LHCN-M2 (cell line): ENCODE results near the gene DYSF. TPM values are rescaled to one million over a fixed set of nuclear protein-coding genes. Genes with fewer than 3 reads are reported as not detected.
"Not testable (repeated sequence)": the region's sequence is repeated elsewhere in the genome, so short reads cannot be mapped to it uniquely, and the experiment has no call there.

Experiments
- DNase-seq: peaks from one replicate; pipeline ENCODE4 v3.0.0-alpha.2; 2012; ENCODE audit warnings: low read depth
- total RNA-seq: library from RNA; depleted of rRNA; stranded (reverse); fragments of >200 nt; gene quantifications from 2 replicates; pipeline ENCODE4 v1.2.3, GENCODE V29; 2014

Gene DYSF
- total RNA-seq, 1 experiment from 2014 or later, result 59.5 TPM

DNA sequence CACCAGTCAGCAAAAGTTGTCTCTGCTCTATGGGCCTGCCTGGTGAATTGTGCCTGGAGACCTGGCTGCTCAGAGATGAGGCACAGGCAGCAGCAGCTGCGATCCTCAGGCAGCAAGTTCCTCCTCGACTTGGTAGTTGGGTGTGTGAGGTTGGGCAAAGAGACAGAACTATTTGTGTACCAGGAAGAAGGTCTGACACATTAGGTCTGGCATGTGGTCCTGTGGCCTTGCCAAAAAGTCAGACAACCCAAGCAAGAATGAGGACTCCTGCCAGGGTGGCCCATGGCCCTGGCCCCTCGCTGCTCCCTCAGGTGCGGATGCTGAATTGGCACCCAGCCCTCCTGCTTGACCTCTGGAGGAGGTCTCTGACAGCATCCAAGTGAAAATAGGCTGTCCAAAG is 192.7 kb downstream of the DYSF start:
- DNase-seq, result peak; percentile 92

DNA sequence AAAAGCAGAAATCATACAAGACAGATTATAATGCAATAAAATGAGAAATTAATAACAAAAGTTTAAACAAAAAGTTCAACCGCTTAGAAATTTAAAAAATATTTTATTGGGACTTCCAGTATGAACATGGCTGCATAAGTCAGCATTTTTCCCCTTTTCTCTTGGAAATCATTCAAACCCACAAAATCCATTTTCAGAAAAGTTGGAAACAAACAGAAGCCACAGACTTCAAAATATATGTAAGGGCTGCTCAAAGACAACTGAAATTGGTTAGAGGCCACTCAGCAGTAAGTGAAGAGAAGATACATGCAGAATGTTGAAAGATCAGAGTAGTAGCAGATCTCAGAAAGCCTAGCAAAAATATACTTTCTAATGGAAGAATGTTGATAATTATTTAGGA is 194.0 kb downstream of the DYSF start:
- DNase-seq, result peak; percentile 51

DNA sequence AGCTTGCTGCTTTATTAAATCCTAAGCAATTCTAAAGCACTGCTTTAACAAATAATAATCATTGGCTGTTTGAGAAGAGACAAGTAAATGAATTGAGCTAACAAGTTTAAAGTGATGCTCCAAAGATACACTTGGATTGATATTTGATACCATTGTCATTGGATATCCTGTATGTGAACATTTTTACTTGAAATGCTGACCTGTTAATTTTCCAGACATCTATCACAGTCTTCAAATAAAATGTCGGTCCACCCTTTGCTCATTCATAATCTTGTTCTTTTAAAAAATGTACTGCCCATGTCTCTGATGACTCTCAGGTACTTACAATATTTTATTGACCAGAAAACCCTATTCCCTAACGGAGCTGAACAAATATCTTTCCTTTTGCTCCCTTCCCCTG is 202.1 kb downstream of the DYSF start:
- no peak for DNase-seq

DNA sequence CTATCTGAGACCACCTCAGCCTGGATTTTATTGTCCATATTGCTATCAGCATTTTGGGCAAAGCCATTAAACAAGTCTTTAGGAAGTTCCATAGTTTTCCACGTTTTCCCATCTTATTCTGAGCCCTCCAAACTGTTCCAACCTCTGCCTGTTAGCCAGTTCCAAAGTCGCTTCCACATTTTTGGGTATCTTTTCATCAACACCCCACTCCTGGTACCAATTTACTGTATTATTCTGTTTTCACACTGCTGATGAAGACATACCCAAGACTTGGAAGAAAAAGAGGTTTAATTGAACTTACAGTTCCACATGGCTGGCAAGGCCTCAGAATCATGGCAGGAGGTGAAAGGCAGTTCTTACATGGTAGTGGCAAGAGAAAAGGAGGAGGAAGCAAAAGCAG is 204.9 kb downstream of the DYSF start:
- not testable (repeated sequence) for DNase-seq

DNA sequence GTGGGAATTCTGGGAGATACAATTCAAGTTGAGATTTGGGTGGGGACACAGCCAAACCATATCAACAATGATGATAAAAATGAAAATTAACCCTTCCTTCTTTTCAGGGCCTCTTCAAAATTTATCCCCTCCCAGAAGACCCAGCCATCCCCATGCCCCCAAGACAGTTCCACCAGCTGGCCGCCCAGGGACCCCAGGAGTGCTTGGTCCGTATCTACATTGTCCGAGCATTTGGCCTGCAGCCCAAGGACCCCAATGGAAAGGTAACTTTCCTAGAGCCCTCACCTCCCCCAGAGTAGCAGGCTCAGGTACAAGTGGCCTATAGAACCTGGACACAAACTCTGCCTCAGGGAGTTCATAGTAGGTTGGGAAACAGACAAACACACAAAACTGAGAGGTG is 205.4 kb downstream of the DYSF start:
- no peak for DNase-seq

DNA sequence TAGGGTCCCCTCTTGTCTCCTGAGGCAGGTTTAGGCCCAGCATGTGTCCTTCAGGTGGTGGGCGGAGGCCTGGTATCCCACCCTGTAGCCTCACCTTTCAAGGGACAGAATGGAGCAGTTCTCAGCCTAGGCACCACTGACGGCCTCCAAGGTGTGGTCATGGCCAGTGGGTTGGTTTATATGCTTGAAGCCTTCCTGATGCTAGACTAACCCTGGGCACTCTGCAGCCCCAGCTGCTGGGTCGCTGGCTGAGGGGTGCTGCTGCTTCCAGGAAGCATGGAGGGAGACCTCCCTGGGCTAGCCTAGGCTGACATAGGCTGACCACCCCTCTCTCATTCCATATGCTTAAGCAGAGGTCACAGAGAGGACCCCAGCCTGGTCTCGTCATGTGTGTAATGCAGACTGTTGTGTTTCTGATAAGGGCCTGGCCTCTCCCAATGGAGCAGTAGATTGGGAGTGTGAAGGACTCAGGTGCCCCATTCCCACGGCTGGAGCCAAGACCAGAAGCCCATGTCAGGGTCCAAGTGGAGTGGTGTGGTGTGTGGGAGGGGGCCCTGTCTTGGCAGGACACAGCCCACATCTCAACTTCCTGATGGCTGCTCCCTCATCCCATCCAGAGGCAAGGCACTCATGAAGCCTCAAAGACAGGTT is 206.6 kb downstream of the DYSF start:
- no peak for DNase-seq

DNA sequence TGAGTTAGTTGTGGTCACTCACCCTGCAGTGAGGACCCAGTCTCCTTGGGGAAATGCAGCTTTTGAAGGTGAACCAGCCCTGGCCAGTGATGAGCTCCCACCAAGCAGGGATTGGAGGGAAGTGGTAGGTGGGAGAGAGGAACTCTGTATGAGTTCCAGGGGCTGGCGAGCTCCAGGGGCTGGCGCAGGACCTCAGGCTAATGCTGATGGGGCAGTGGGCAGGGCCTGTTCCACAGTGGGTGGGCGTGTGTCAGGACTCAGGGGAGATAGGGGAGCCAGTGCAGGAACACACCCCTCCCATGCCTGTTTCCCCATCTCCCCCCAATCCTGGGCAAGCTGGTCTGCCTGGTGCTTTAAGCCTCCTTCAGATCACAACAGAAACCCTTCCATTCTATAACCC is 208.4 kb downstream of the DYSF start:
- no peak for DNase-seq

DNA sequence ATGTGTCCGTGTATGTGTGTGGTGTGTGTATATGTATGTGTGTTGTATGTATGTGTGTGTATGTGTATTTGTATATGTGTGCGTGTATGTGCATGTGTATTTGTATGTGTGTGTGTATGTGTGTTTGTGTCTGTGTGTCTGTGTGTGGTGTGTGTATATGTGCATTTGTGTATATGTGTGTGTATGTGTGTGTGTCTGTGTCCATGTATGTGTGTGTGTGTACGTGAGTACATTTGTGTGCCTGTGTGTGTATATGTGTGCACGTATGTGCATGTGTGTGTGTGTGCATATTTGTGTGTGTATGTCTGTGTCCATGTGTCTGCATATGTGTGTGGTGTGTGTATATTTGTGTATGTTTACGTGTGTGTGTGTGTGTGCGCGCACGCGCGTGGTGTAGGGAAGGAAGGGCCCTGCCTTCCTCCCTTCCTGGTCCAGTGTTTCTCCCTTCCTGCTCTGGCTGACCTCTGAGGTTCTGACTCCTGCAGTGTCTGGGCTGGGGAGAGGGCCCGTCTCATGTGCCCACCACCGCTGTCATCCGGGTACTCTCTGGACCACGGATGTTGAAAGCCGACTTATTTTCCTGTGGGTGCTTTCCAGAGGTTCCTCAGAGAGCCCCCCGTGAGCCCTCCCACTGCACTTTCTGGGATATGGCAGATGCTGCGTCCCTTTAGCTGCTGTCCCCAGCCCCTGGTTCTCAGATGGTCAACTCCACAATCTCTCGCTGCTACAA is 209.5 kb downstream of the DYSF start:
- no peak for DNase-seq

DNA sequence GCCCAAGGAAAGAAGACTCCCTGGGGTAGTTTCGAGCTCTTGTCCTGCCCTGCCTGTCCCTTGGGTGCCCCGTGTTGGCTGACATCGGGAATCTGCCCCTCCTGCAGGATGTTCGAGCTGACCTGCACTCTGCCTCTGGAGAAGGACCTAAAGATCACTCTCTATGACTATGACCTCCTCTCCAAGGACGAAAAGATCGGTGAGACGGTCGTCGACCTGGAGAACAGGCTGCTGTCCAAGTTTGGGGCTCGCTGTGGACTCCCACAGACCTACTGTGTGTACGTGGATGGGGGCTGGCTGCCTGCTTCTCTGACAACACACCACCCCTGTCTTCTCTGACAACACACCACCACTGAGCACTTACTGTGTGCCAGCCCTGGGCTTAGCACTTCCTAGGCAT is 210.8 kb downstream of the DYSF start:
- DNase-seq, result no peak

DNA sequence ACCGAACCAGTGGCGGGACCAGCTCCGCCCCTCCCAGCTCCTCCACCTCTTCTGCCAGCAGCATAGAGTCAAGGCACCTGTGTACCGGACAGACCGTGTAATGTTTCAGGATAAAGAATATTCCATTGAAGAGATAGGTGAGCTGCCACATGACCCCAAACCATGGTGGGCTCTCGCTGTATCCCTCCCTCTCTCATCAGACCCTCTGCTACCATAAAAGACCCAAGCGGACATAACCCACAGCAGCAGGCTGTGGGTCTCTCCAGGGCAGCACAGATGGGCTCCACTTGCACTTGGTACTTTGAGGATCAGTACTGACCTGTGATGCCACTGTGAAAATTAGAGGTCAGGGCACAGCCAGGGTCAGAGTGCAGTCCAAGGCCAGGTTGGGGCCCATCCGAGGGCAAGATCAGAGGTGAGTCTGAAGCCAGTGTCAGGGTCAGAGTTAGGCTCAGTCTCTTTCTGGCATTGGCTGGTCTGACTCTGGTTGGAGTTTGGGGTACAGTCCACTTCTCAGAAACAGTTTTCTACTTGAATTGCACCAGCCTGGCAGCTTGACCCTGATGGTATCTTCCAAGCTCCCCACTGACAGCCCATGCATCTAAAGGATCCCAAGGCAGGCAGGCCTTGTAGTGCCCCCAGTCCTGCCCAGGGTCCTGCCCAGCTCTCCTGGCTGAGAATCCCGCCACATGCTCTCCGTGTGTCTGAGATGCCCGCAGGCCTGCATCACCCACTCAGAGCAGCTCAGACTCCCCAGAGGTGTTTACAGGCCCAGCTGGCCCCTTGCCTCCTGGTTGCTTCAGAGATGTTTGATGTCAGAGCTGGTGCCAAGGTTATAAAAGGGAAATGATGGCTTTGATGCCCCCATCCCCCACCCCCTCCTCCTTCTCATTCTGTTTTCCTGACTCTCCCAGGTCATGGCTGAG is 212.1 kb downstream of the DYSF start:
- no peak for DNase-seq

DNA sequence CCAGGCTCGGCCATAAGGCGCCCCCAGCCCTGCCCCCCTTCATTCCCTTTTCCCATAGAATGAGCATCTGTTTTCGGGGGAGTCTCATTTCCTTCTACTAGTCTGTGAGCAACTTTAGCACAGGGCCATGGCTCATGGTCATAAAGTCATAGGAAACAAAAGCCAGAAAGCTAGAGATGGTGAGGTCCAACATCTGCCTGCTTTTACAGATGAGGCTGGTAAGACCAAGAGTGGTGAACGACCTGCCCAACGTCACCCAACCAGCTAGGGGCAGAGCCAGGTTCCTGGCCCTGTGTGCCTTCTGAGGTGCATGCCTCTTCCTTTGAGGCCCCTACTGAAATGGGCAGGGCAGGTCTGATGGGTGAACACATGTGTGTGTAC is 212.7 kb downstream of the DYSF start:
- no peak for DNase-seq

DNA sequence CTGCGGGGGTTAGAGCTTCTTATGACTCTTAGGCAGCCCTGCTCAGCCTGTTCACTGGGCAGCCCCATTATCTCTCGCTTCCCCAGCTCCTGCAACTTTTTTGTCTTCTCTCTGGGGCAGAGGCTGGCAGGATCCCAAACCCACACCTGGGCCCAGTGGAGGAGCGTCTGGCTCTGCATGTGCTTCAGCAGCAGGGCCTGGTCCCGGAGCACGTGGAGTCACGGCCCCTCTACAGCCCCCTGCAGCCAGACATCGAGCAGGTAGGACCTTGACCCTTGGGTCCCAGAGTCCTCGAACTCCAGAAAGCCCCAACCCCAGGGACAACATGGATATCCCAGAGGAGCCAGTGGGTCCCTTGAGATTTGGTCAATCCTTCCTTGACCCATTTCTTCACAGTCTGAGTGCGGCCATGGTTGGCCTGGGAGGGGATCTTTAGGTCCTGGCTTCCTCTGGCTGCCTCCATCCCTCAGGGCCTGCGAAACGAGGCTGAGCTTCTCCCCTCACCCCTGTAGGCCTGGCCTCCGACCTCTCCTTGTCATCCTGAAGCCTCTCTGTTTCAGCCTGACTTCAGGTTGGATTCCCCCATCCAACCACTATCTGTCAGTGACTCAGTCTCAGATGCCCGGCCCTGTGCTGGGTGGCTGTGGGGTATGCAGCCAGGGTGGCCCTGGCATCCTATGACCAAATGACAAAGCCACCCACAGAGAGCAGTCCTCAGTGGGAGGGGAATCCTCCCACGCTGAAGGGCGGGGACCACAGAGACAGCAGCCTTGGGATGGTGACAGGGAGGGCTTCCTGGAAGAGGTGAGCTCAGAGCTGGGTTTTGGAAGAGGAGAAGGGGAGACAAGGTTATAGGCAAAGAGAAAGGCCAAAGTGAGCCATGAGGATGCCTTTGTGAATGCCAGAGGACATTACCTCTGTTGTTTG is 214.2 kb downstream of the DYSF start:
- DNase-seq, result no peak

DNA sequence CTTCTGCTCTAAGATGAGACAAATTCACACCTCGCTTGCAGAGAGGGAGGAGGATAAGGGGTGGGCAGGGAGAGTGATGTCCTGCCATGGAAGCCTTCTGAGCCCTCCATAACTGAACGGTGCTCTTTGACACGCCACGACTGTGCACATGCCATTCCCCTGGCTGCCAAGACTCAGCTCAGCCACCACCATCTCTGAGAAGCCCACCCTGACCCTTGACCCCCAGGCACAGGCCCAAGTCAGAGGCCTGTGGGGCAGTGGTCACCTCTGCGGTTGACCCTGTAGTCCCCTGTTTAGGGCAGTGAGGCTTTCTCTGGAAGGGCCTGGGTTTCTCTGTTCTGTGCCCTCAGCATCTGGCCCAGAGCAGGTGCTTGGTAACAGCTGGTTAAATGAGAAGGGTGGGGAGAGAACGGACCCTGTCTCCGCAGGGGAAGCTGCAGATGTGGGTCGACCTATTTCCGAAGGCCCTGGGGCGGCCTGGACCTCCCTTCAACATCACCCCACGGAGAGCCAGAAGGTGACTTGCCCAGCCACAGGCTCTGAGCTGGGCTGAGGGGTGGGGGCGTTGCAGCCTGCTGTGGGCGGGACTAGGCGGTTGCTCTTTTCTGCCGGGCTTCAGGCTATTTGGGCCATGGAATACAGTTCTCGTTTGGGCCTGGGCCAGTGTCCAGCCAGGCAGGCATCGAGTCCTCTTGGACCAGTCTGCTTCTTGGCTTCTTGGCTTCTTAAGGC is 215.1 kb downstream of the DYSF start:
- no peak for DNase-seq

DNA sequence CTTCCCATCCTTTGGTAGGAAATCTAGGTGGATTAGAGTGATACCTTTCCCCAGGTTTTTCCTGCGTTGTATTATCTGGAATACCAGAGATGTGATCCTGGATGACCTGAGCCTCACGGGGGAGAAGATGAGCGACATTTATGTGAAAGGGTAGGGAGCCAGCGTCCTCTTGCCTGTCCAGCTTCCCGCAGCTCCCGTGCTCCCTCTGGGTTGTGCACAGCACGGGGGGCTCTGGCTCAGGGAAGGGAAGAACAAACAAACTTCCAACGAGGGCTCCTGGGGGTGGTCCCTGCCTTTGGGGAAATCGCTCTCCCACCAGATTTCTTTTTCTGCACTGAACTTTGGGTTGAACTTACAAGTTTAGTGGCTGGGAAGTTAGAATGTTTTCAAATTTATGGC is 215.7 kb downstream of the DYSF start:
- DNase-seq, result no peak

DNA sequence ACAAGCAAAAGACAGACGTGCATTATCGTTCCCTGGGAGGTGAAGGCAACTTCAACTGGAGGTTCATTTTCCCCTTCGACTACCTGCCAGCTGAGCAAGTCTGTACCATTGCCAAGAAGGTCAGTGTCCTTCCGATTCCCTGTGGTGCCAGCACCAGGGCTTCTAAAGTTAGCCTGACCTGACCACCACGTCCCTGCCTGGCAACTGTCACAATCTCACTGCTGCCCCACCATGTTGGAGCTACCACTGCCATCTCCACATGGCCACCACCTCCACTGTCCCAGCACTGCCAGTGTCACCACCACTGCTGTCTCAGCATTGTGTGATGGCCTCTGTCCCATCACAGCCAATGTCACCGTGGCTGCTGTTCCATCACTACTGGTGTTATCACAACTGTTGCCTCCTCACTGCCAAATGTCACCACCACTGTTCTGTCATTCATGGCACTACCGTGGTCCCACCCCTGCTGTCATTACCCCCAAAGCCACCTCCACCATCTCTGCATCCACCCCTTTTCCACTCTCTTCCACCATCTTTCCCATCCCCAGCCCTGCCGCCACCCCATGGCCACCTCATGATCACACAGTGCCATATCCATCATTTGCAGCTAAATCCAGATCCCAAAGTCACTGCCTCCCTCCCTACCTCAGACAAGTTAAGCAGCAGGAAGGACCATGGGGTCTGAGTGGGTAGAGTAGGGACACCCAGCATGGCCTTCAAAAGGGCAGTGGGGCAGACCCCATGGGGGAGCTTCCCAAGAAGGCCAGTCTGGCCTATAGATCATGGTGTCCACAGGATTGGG is 216.5 kb downstream of the DYSF start:
- no peak for DNase-seq

DNA sequence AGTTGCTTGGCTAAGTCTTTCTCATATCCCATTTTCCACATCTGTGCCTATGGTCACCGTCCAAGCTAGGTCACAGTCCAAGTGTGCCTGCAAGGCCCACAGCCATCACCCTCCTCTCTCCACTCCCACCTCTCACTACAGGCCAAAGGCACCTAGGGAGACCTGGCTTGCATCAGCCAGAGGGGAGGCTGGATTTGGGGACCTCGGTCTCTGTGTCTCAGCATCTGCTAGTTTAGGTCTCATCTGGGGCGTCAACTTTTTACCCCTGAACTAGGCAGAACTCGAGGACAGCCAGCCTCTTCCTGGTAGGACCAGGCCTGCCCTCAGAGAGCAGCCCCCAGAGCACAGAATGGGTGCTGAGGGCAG is 217.1 kb downstream of the DYSF start:
- no peak for DNase-seq

DNA sequence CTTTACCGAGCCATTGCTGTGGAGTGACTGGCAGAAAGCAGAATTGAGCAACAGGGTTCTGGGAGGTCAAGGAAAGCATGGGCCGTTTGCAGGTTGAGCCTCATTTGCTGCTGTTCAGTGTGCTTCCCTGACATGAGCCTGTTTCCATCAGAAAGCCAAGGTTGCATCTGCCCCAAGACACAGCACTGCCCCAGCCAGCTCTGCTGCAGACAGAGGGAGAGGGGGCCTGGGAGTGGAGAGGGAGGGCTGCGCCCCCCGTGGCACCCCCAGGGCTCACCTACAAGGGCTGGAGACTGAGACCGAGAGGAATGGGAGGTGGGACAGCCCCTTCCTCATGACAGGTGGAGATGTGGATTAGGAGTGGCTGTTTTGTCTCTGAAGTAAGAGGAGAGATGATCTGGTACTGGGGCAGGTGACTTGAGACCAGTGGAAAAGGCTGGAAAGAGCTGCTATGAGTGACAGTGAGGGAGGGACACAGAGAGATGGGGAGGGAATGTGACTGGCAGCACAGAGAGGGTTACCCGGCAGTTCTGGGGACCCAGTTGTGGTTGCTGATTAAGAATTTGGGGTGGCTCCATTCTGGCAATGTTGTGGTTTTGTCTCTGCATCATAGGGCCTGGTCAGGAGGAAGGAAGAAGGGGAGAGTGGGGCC is 218.0 kb downstream of the DYSF start:
- DNase-seq, result no peak

DNA sequence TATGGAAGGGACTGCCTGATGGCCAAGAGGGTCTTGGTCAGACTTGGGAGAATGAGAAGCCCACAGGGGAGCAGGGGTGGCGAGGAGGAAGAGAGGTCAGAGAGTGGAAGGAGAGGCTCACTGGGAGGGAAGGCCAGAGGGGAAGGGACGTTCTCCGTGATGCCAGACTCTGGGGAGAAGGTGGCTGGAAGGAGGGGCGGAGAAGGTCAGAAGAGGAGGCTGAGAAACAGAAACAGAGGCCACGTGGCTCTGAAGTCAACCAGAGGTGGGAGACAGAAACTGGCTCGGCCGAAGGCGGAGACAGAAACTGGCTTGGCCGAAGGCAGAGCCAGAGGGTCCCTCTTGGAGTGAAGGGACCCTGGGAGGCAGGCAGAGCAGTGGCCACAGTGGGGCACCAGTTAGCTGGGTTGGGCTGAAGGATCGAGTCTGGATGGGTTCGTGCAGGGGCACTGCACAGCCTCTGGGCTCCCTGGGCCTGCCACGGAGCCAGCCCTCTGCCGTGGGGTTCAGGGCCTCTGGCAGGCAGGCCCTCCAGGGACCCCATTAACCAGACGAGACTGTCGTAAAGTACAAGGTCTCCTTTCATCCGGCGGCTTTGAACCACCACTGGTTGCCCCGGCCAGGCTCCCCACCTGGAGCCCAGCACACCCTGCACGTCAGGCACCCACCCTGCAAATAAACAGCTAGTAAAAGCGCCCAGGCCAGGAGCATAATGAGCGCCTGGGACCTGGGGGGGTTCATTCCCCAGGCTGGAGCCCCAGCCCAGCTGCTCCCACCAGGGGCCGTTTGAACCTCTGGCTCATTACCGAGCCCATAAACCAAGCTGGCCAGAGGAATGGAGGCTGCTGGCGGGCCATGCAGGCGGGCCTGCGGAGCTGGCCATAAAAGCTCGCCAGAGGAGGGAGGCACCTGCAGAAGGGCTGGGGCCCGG is 218.8 kb downstream of the DYSF start:
- DNase-seq, result no peak
